Gastroesophageal sphincter (tissue), 4 donors: ENCODE measurements around the gene SATB2. TPM values are rescaled to one million over a fixed set of nuclear protein-coding genes. Genes with fewer than 3 reads are reported as not detected.

Experiments
- ATAC-seq: fragments of 150-250 bp; one replicate; pipeline ENCODE4 v1.9.1; 2016; ENCODE audit warnings: mild to moderate bottlenecking, moderate library complexity
- H3K27ac ChIP-seq, 4 donors: fragments of 200-600 bp; sonication (generic) in 3 of 4; 1 replicate in 3 of 4; 2 replicates in 1 of 4; pipeline ENCODE4 v1.5.1; 2016 to 2019
- H3K27me3 ChIP-seq: fragments of 200-600 bp; sonication (generic); one replicate; pipeline ENCODE4 v1.5.1; 2019
- H3K36me3 ChIP-seq, 2 donors: fragments of 200-600 bp; sonication (generic); one replicate each; pipeline ENCODE4 v1.5.1; 2019; ENCODE audit warnings: control low read depth in 1 of 2
- H3K4me1 ChIP-seq, 3 donors: fragments of 200-600 bp; sonication (generic); 1 replicate in 2 of 3; 2 replicates in 1 of 3; pipeline ENCODE4 v1.5.1; 2016 to 2019; ENCODE audit warnings: control low read depth in 2 of 3
- H3K4me3 ChIP-seq, 2 donors: fragments of 200-600 bp; sonication (generic); one replicate each; pipeline ENCODE4 v1.5.1; 2019; ENCODE audit warnings: mild to moderate bottlenecking in 1 of 2, moderate library complexity in 1 of 2
- H3K9me3 ChIP-seq, 3 donors: fragments of 200-600 bp; sonication (generic); one replicate each; pipeline ENCODE4 v1.5.1; 2017 to 2019; ENCODE audit warnings: control low read depth in 2 of 3
- EP300 ChIP-seq: sonication (generic); formaldehyde crosslinking; IDR thresholded peaks from one replicate; pipeline ENCODE4 v1.6.1; 2017; ENCODE audit warnings: antibody characterized with exemption, mild to moderate bottlenecking
- POLR2A ChIP-seq, 2 donors: fragments of 450-650 bp; IDR thresholded peaks; one replicate each; pipeline ENCODE4 v1.6.1; 2017; ENCODE audit warnings: antibody characterized with exemption in 2 of 2, mild to moderate bottlenecking in 2 of 2, moderate library complexity in 1 of 2
- POLR2AphosphoS5 ChIP-seq: sonication (generic); formaldehyde crosslinking; IDR thresholded peaks from one replicate; pipeline ENCODE4 v1.6.1; 2017; ENCODE audit warnings: antibody characterized with exemption
- WGBS, 2 donors: methylation state at CpG; one replicate each; pipeline ENCODE4 v1.1.5; 2018; ENCODE audit warnings: low coverage in 1 of 2; 5-methylcytosine and 5-hydroxymethylcytosine counted together
- total RNA-seq, 4 donors: library from RNA; depleted of rRNA; stranded (reverse); fragments of >200 nt; gene quantifications; one replicate each; pipeline ENCODE4 v1.1.0, GENCODE V29; 2016
- TF ChIP-seq, protein P1 (sequence below), 4 experiments: fragments of 200-600 bp in 2 of 4; fragments of 450-650 bp in 2 of 4; sonication (generic) in 1 of 4; IDR thresholded peaks; one replicate each; pipeline ENCODE4 v1.5.1; 2017 to 2019; ENCODE audit warnings: antibody characterized with exemption in 4 of 4, mild to moderate bottlenecking in 2 of 4, moderate library complexity in 2 of 4

SATB2 gene
- total RNA-seq, 4 donors from 2014 or later: 2.2 to 6.7 (median 3.4) TPM

DNA sequence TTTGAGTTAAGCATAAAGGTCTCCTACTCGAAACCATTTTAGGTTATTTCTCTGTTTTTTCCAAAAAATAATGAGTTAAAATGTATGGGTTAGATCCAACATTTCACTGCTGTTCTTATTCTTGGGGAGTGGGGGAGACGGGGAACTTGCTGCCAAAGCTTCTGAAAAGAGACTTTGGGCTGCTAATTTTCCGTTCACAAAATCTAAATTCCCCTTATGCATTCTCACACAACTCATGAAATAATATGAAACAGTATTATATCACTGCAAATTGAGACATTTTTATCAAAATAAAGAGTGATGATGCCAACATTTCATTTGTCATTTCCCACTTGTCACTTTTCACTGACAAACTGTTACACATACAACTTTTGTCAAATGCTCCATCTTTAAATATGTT lies 7.8 kb downstream of the SATB2 start:
- Histone ChIP-seq H3K4me1 (no peaks in the 10 kb centered on the region), H3K4me3 (no peak overlapping the region), H3K36me3 (no peaks in the 10 kb centered on the region), H3K27me3 (peaks cover 49% of the 10 kb centered on the region), H3K27ac (no peak overlapping the region), H3K9me3 (no peaks in the 10 kb centered on the region)
- TF ChIP-seq EP300: no peak
- no peak for TF ChIP-seq POLR2A (IDR thresholded peaks at IDR 0.05)
- TF ChIP-seq POLR2AphosphoS5: no peak
- TF ChIP-seq, protein P1, sequence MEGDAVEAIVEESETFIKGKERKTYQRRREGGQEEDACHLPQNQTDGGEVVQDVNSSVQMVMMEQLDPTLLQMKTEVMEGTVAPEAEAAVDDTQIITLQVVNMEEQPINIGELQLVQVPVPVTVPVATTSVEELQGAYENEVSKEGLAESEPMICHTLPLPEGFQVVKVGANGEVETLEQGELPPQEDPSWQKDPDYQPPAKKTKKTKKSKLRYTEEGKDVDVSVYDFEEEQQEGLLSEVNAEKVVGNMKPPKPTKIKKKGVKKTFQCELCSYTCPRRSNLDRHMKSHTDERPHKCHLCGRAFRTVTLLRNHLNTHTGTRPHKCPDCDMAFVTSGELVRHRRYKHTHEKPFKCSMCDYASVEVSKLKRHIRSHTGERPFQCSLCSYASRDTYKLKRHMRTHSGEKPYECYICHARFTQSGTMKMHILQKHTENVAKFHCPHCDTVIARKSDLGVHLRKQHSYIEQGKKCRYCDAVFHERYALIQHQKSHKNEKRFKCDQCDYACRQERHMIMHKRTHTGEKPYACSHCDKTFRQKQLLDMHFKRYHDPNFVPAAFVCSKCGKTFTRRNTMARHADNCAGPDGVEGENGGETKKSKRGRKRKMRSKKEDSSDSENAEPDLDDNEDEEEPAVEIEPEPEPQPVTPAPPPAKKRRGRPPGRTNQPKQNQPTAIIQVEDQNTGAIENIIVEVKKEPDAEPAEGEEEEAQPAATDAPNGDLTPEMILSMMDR (IDR thresholded peaks at IDR 0.05): no peak
- WGBS, 2 donors: 89 to 93% methylated on average over 3 of the region's 3 CpGs
- ATAC-seq: no peak

GRCh38 chr2:199449455-199449854 lies 8.3 kb downstream of the SATB2 start:
- Histone ChIP-seq H3K4me1 (no peaks in the 10 kb centered on the region), H3K27me3 (peaks cover 44% of the 10 kb centered on the region), H3K9me3 (no peaks in the 10 kb centered on the region), H3K36me3 (no peaks in the 10 kb centered on the region), H3K4me3 (no peak overlapping the region), H3K27ac (no peak overlapping the region)
- WGBS, 2 donors: 78 to 86% methylated on average over 1 of the region's 1 CpG
- TF ChIP-seq POLR2AphosphoS5: no peak
- TF ChIP-seq EP300: no peak
- TF ChIP-seq, protein P1 (IDR thresholded peaks at IDR 0.05): no peak
- no peak for TF ChIP-seq POLR2A (IDR thresholded peaks at IDR 0.05)
- ATAC-seq: no peak

DNA sequence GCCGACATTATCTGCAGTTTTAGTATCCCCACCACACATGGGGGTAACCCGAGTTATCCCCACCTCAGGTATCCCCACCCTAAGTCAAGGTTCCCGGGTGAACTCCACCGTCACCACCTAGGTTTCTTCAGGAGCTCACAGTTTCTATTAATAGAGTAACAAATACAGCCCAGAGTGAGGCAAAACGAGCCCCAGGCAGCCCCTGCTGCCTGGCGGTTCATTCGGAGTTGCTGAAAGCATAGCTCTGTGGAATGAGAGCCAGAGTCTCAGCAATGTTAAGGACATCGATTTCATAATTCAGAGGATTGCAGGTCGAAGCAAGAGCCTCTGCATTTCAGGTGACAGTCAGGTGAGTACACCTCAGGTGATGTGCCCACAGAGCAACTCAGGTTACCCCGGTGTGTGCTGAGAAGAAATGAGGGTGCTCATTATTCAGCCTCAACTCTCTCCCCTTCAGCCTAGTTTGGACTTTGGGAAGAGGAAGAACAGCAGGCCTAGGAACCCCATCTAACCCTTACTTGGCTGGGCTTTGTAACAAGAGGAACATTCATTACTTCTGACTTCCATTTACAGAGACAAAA lies 10.7 kb downstream of the SATB2 start:
- no peaks in the 10 kb centered on the region for H3K36me3 ChIP-seq
- H3K4me1 ChIP-seq: no peaks in the 10 kb centered on the region
- ATAC-seq: no peak
- TF ChIP-seq, protein P1 (IDR thresholded peaks at IDR 0.05): no peak
- TF ChIP-seq POLR2AphosphoS5: no peak
- no peak for TF ChIP-seq POLR2A (IDR thresholded peaks at IDR 0.05)
- no peak for TF ChIP-seq EP300
- H3K4me3 ChIP-seq: no peak overlapping the region
- peaks cover 20% of the 10 kb centered on the region for H3K27me3 ChIP-seq
- 45 to 87% methylated on average over 3 to 7 of the region's 10 CpGs for WGBS, 2 donors
- no peaks in the 10 kb centered on the region for H3K9me3 ChIP-seq
- H3K27ac ChIP-seq: no peak overlapping the region

DNA sequence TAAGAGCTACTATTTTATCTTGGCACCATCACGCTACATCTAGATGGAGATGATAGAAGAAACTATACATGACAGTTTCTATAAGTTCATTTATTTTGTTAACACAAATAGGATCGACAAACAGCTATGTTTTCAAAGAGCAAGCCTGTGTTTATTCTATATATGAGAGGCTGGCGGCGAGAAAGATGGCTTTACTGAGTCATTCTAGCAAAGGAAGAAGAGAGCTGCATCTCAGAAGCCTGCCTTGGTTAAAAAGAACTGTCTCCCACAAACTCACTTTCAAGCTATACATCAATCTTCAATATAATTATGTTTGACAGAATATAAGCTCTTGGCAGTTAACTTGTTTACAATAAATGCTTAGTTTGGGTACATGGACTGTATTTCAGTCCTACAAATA lies 13.0 kb downstream of the SATB2 start:
- peaks cover 5% of the 10 kb centered on the region for H3K27me3 ChIP-seq
- no peak for TF ChIP-seq POLR2A (IDR thresholded peaks at IDR 0.05)
- TF ChIP-seq EP300: no peak
- TF ChIP-seq POLR2AphosphoS5: no peak
- TF ChIP-seq, protein P1 (IDR thresholded peaks at IDR 0.05): no peak
- ATAC-seq: no peak
- WGBS, 2 donors: 63 to 90% methylated on average over 3 to 4 of the region's 4 CpGs
- no peaks in the 10 kb centered on the region for H3K9me3 ChIP-seq
- H3K4me3 ChIP-seq: no peak overlapping the region
- no peaks in the 10 kb centered on the region for H3K4me1 ChIP-seq
- H3K36me3 ChIP-seq: no peaks in the 10 kb centered on the region
- no peak overlapping the region for H3K27ac ChIP-seq

- Histone ChIP-seq H3K9me3 (no peaks in the 10 kb centered on the region), H3K4me3 (no peak overlapping the region), H3K27me3 (peaks cover 2% of the 10 kb centered on the region), H3K4me1 (no peaks in the 10 kb centered on the region), H3K36me3 (no peaks in the 10 kb centered on the region), H3K27ac (no peak overlapping the region)
- no peak for ATAC-seq
- TF ChIP-seq POLR2AphosphoS5: no peak
- TF ChIP-seq, protein P1 (IDR thresholded peaks at IDR 0.05): no peak
- TF ChIP-seq POLR2A (IDR thresholded peaks at IDR 0.05): no peak
- TF ChIP-seq EP300: no peak
- 60 to 74% methylated on average over 3 of the region's 3 CpGs for WGBS, 2 donors
These were observed 14.1 kb downstream of the SATB2 start for GRCh38 chr2:199443589-199444130.
